GM21737 (cell line): ENCODE measurements around the gene TAS2R39.

Source experiments
- ATAC-seq: cut with Tn5 transposase; IDR thresholded peaks from one replicate; pipeline ENCODE4 v1.9.1; 2021; ENCODE audit warnings: mild to moderate bottlenecking, moderate library complexity; ENCODE audit not compliant: unreplicated experiment

TAS2R39 gene

GRCh38 chr7:143214789-143215679 lies 31.8 kb downstream of the TAS2R39 start:
- ATAC-seq: peak; percentile 82

DNA sequence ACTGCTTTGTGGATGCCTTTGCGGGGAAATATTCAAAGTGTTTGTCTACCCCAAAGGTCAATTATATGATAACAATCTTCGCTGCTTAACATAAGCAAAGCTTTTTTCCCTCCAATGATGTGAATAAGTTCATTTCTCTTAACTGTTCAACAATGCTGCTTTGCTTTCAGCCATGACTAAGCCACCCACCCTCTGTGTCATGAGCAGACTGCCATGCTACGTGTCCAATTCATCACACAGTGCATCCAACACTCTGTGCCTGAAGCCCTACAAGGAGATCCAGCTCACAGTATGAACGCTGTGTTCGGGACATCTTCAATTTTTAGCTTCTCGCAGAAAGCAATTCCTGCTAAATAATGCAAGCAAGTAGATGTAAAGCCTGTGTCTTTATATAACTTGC lies 32.9 kb downstream of the TAS2R39 start:
- no peak for ATAC-seq

DNA sequence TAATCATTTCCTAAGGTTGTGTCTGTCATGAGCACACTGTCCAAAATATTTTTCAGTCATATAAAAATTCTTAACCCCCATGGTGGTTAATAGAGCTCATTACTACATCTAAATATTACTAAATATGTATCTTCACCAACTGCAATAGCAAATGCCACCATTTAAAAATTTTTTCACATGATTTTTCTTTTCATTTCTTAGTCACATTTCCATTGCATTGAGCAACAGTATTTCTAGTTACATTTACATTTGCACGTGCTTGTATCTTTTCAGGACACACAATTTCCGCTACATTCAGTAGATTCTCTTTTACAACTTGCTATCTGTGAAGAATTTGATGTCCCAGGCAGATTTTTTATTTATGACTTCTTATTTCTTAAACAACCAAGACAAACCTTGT lies 33.5 kb downstream of the TAS2R39 start:
- ATAC-seq: no peak

- ATAC-seq: no peak
Observed at GRCh38 chr7:143217806-143218205, 34.6 kb downstream of the TAS2R39 start.

DNA sequence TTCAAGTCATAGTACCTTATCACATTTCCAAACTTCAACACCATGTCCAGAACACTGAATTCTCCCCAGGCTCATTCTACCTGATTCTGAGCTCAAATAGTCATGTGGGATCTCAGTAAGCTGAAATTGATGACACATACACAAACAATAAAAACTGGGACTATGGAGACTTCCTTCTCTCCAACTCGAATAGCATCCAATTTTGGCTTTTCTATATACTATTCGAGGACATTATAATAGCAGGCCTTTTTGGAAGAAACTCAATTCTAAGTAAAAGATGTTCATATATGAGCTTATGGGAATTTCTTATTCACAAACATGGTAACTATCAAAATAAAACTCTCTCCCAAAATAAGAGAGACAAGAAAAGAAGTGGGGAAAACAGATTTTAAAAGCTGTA lies 38.1 kb downstream of the TAS2R39 start:
- ATAC-seq: no peak

- no peak for ATAC-seq
Observed at GRCh38 chr7:143221737-143222136, 38.5 kb downstream of the TAS2R39 start, which contains the start of gene TAS2R40. Gene TAS2R40 (plus strand): TSS chr7:143222037. CDS start chr7:143222079, 42 bp downstream.

DNA sequence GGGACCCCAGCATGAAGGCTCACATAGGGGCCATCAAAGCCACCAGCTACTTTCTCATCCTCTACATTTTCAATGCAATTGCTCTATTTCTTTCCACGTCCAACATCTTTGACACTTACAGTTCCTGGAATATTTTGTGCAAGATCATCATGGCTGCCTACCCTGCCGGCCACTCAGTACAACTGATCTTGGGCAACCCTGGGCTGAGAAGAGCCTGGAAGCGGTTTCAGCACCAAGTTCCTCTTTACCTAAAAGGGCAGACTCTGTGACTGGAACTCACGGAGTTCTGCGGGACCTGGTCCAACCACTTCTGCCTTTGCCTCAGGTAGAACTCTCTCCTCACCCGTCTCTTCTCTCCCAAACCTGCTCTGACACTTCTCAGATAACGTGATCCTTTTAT lies 39.6 kb downstream of the TAS2R39 start:
- ATAC-seq: no peak

GRCh38 chr7:143223784-143224183 lies 40.6 kb downstream of the TAS2R39 start:
- ATAC-seq: no peak

DNA sequence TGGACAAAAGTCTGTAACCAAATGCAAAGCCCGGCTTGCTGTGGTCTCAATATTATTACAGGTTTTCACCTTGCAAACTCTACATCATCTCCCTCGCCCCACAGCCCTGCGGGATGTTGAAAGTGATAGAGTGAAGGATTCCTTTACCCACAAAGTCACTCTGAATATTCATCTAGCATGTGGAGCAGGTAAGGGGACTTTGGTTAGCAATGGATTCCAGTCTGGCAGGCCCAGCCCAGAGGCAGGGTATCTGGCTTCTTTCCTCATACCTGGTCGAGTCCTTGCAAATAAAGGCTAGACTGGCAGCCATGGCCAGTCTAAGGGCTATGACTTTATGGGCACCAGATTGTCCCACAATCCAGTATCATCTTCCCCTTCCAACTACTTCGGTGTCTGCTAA lies 41.8 kb downstream of the TAS2R39 start:
- ATAC-seq: no peak

DNA sequence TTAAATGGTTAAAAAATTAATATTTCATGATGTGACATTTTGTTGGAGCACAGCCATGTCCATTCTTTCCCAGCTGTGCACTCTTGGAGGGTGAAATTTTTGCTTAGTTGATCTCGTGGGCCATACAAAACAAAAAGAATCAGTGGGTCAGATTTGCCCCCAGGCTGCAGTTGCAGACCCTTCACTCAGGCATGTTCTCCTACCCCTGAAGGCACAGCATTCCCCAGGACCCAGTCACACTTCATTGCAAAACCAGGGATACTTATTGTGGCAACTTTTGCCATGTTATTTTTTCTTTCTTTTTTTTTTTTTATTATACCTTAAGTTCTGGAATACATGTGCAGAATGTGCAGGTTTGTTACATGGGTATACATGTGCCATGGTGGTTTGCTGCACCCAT lies 44.6 kb downstream of the TAS2R39 start:
- ATAC-seq: no peak

DNA sequence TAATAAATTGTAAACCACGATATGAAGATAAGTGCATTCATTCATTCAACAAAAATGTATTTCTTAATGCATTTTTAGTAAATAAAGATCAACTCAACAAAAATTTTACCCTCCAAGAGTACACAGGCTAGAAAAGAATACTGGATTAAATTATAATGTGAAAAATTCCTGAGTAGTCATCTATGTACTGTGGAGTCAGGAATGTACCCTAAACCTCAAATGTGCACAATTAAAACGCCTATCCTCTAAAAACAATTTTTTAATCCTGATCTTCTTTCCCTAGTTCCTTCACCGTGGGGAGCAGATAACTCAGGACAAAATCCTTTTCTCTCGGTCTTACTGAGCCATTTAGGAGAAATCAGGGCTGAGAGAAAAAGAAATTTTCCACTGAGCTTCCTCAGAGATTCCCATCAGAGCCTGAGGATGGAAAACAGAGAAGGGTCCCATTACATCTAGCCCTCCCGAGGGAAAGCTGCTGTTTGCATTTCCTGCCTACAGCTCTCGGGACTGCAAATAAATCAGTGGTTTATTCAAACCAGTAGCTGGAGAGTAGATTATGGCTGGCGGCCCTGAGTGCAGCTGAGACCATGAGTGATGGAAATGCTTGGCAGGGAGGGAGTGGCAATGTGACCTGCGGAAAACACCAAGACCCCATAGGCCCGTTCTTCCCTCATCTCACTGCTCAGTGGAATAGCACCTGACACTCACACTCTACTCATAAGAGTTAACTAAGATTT lies 46.0 kb downstream of the TAS2R39 start:
- no peak for ATAC-seq

DNA sequence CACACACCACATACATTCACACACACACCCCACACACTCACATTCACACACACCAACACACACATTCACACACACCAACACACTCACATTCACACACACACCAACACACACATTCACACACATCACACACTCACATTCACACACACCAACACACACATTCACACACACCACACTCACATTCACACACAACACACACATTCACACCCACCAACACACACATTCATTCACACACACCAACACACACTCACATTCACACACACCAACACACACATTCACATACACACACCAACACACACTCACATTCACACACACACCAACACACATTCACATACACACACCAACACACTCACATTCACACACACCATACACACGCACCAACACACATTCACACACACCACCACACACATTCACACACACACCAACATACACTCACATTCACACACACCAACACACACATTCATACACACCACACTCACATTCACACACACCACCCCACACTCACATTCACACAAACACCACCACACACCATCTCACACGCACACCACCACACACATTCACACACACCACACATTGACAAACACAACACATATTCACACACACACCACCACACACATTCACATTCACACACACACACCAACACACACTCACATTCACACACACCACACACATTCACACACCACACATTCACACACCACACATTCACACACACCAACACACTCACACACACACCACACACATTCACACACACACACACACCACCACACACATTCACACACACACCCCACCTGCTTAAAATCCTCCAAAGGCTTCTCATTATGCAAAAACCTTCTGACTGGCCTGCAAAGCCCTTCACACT lies 47.6 kb downstream of the TAS2R39 start:
- ATAC-seq: no peak
